Breast epithelium (tissue), 4 donors: ENCODE measurements around the gene TPD52L1. TPM values are rescaled to one million over a fixed set of nuclear protein-coding genes. Genes with fewer than 3 reads are reported as not detected.

Experiments used
- DNase-seq, 2 donors: peaks; one replicate each; pipeline ENCODE4 v3.0.0-alpha.2; 2019; ENCODE audit warnings: low spot score in 2 of 2
- H3K27ac ChIP-seq, 2 donors: fragments of 200-600 bp; sonication (generic) in 1 of 2; one replicate each; pipeline ENCODE4 v1.5.1; 2016 to 2019; ENCODE audit warnings: mild to moderate bottlenecking in 1 of 2
- H3K27me3 ChIP-seq, 2 donors: fragments of 200-600 bp; sonication (generic) in 1 of 2; one replicate each; pipeline versions ENCODE4 v1.5.1 to v1.6.0; 2017 to 2019; ENCODE audit warnings: control low read depth in 1 of 2, mild to moderate bottlenecking in 1 of 2
- H3K36me3 ChIP-seq: fragments of 200-600 bp; one replicate; pipeline ENCODE4 v1.5.1; 2019
- H3K4me1 ChIP-seq, 2 donors: fragments of 200-600 bp; sonication (generic); one replicate each; pipeline ENCODE4 v1.5.1; 2016 to 2019; ENCODE audit warnings: control low read depth in 1 of 2
- H3K4me3 ChIP-seq, 3 donors: fragments of 200-600 bp; sonication (generic); 1 replicate in 2 of 3; 2 replicates in 1 of 3; pipeline ENCODE4 v1.5.1; 2016 to 2019; ENCODE audit warnings: mild to moderate bottlenecking in 3 of 3, moderate library complexity in 2 of 3
- H3K9me3 ChIP-seq, 2 donors: fragments of 200-600 bp; sonication (generic) in 1 of 2; one replicate each; pipeline ENCODE4 v1.5.1; 2016 to 2019; ENCODE audit warnings: control low read depth in 1 of 2
- POLR2A ChIP-seq: fragments of 450-650 bp; IDR thresholded peaks from one replicate; pipeline ENCODE4 v1.6.1; 2016; ENCODE audit warnings: antibody characterized with exemption, mild to moderate bottlenecking, moderate library complexity
- POLR2AphosphoS5 ChIP-seq, 3 donors: sonication (generic); formaldehyde crosslinking; IDR thresholded peaks; one replicate each; pipeline ENCODE4 v1.6.1; 2017; ENCODE audit warnings: antibody characterized with exemption in 3 of 3
- intact Hi-C: fragments of 100-400 bp; cut with DNase I; formaldehyde crosslinking; loops from one replicate; pipeline ENCODE4 v1.15.1; 2023; ENCODE audit warnings: low total_unique reads
- total RNA-seq, 3 donors: library from RNA; depleted of rRNA; stranded (reverse); fragments of >200 nt; gene quantifications; one replicate each; pipeline ENCODE4 v1.1.0, GENCODE V29; 2016
- TF ChIP-seq, protein P1 (sequence below), 3 donors: fragments of 450-650 bp; IDR thresholded peaks; one replicate each; pipeline ENCODE4 v1.5.1; 2016 to 2017; ENCODE audit warnings: antibody characterized with exemption in 3 of 3, mild to moderate bottlenecking in 3 of 3, moderate library complexity in 3 of 3

The TPD52L1 gene
- total RNA-seq, 3 donors from 2014 or later = 27.2 to 266 (median 81.3) TPM

DNA sequence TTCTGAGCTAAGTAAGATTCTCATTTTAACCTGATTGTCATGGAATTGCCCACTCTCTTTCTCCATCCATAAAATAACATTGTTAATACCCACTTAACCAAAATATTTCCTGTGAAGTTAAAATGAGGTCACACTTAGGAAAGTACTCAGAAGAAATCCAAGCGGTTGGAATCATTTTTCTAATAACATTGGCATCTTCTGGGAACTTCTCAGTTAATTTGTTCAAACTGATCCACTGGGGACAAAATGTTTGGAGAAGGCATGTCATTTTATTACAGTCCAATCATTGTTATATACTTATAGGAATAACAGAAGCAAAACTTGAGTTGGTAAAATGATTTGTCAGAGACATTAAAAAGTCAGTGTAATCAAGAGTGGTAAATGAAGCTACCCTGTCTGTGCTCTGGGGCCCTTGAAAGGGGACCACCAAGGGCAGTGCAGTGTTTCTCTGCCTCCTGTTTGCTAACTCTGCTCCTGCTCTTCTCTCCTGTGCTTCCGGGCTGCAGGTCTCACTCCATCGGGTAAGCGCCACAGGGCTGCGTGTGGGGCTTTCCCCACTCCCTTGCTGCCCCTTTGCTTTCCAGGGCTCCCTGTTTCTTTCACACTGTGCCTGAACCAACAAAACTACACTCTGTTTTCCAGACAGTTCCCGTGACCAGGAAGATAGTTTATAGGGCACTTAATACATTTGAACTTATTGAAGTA lies 98.1 kb downstream of the TPD52L1 start:
- DNase-seq = no peak
- Histone ChIP-seq H3K36me3 (no peaks in the 10 kb centered on the region), H3K27ac (no peak overlapping the region), H3K4me1 (no peaks in the 10 kb centered on the region), H3K4me3 (no peak overlapping the region), H3K9me3 (no peaks in the 10 kb centered on the region), H3K27me3 (no peaks in the 10 kb centered on the region)
- no peak for TF ChIP-seq POLR2AphosphoS5 (IDR thresholded peaks at IDR 0.05)
- no peak for TF ChIP-seq POLR2A
- TF ChIP-seq, protein P1, sequence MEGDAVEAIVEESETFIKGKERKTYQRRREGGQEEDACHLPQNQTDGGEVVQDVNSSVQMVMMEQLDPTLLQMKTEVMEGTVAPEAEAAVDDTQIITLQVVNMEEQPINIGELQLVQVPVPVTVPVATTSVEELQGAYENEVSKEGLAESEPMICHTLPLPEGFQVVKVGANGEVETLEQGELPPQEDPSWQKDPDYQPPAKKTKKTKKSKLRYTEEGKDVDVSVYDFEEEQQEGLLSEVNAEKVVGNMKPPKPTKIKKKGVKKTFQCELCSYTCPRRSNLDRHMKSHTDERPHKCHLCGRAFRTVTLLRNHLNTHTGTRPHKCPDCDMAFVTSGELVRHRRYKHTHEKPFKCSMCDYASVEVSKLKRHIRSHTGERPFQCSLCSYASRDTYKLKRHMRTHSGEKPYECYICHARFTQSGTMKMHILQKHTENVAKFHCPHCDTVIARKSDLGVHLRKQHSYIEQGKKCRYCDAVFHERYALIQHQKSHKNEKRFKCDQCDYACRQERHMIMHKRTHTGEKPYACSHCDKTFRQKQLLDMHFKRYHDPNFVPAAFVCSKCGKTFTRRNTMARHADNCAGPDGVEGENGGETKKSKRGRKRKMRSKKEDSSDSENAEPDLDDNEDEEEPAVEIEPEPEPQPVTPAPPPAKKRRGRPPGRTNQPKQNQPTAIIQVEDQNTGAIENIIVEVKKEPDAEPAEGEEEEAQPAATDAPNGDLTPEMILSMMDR (IDR thresholded peaks at IDR 0.05) = no peak
- intact Hi-C loops = no loop called here

DNA sequence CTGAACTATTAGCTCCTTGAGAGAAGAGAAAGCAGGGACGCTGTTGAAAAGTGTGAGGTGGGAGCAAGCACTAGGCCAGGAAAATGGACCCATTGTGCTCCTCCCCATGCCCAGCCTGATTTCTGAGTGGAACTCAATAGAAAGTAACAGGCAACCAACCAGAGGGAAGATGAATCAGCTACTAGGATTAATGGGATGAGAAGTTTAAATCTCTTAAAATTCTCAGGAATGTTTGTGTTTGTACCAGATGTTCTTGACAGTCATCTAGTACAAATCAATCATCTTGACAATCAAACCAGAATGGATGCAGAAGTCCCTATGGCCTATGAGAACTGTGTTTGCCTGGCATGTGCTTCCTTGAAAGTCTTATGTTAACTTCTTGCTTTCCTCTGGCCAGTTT lies 99.3 kb downstream of the TPD52L1 start:
- no peaks in the 10 kb centered on the region for H3K4me1 ChIP-seq
- intact Hi-C loops = no loop called here
- no peaks in the 10 kb centered on the region for H3K9me3 ChIP-seq
- H3K27me3 ChIP-seq = no peaks in the 10 kb centered on the region
- TF ChIP-seq, protein P1 (IDR thresholded peaks at IDR 0.05) = no peak
- no peak for TF ChIP-seq POLR2AphosphoS5 (IDR thresholded peaks at IDR 0.05)
- TF ChIP-seq POLR2A = no peak
- no peak overlapping the region for H3K27ac ChIP-seq
- no peak for DNase-seq
- no peaks in the 10 kb centered on the region for H3K36me3 ChIP-seq
- no peak overlapping the region for H3K4me3 ChIP-seq

DNA sequence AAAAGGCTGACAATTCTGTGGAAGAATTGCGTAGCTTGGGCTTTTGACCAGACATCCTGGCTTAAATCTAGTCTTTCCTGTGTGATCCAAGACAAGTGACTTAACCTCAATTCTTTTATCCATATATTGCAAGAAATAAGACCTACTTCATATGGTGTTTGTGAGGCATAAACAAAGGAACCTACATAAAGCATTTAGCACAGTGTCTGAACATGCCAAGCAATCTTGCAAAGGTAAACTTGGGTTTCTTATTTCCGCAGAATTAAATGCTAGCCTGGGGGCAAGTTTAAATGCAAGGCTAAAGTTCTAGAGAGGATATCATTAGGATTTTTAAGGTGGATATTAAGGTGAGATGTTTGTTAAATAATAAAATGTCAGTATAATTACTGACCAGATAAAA lies 100.3 kb downstream of the TPD52L1 start:
- no peak overlapping the region for H3K4me3 ChIP-seq
- H3K27ac ChIP-seq = no peak overlapping the region
- no peaks in the 10 kb centered on the region for H3K9me3 ChIP-seq
- TF ChIP-seq POLR2A (no peak), POLR2AphosphoS5 (IDR thresholded peaks at IDR 0.05) (no peak)
- TF ChIP-seq, protein P1 (IDR thresholded peaks at IDR 0.05) = no peak
- H3K27me3 ChIP-seq = no peaks in the 10 kb centered on the region
- no peaks in the 10 kb centered on the region for H3K36me3 ChIP-seq
- intact Hi-C loops = no loop called here
- H3K4me1 ChIP-seq = no peaks in the 10 kb centered on the region
- no peak for DNase-seq

DNA sequence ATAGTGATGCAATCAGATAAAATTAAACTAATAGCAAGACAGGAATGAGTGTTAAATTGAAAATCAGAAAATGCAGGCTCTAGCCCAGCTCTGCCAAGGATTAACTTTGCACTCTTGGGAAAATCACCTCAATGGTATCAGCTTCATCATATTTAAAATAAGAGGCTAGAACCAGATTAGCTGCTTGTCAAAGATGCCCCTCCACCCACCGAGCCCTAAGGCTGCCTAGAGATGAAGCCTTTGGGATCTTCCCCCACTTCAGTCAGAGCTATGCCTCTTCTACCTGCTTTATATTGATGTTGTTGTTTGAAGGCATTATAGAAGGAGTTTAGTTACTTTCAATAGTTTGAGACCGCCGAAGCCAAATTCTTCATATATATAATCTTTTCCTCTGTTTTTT lies 100.7 kb downstream of the TPD52L1 start:
- intact Hi-C loops = no loop called here
- no peak for DNase-seq
- H3K9me3 ChIP-seq = no peaks in the 10 kb centered on the region
- H3K4me1 ChIP-seq = no peaks in the 10 kb centered on the region
- TF ChIP-seq POLR2AphosphoS5 (IDR thresholded peaks at IDR 0.05) = no peak
- TF ChIP-seq, protein P1 (IDR thresholded peaks at IDR 0.05) = no peak
- TF ChIP-seq POLR2A = no peak
- H3K27ac ChIP-seq = no peak overlapping the region
- H3K4me3 ChIP-seq = no peak overlapping the region
- no peaks in the 10 kb centered on the region for H3K27me3 ChIP-seq
- H3K36me3 ChIP-seq = no peaks in the 10 kb centered on the region

GRCh38 chr6:125255201-125255600 lies 101.6 kb downstream of the TPD52L1 start:
- TF ChIP-seq POLR2AphosphoS5 (IDR thresholded peaks at IDR 0.05) = no peak
- TF ChIP-seq POLR2A = no peak
- TF ChIP-seq, protein P1 (IDR thresholded peaks at IDR 0.05) = no peak
- DNase-seq = no peak
- no peaks in the 10 kb centered on the region for H3K27me3 ChIP-seq
- no peaks in the 10 kb centered on the region for H3K4me1 ChIP-seq
- H3K27ac ChIP-seq = no peak overlapping the region
- intact Hi-C loops = no loop called here
- no peaks in the 10 kb centered on the region for H3K36me3 ChIP-seq
- H3K4me3 ChIP-seq = no peak overlapping the region
- H3K9me3 ChIP-seq = no peaks in the 10 kb centered on the region
